Measurements from ENCODE around the gene RPP14.

The RPP14 gene

GRCh38 chr3:58359621-58360020 is 53.6 kb downstream of the RPP14 start:
- DNase-seq: no peak

GRCh38 chr3:58361866-58362265 is 55.8 kb downstream of the RPP14 start:
- no peak for DNase-seq

GRCh38 chr3:58366699-58367098 is 60.7 kb downstream of the RPP14 start:
- no peak for DNase-seq

- DNase-seq: no peak
These were observed 63.0 kb downstream of the RPP14 start for GRCh38 chr3:58369038-58369437.
